Measurements from ENCODE around the gene TMEM272.

TMEM272 gene

GRCh38 chr13:51881296-51881695 lies 36.3 kb upstream of the TMEM272 start:
- TF ChIP-seq CTCF (IDR thresholded peaks at IDR 0.05): no peak
- H3K27ac ChIP-seq: no peak overlapping the region
- no peak overlapping the region for H3K4me3 ChIP-seq
- DNase-seq (ENCODE audit: low spot score): no peak

- Histone ChIP-seq H3K27ac (no peak overlapping the region), H3K4me3 (no peak overlapping the region)
- TF ChIP-seq CTCF (IDR thresholded peaks at IDR 0.05): no peak
- no peak for DNase-seq (ENCODE audit: low spot score)
Measured at GRCh38 chr13:51879133-51879532, 34.2 kb upstream of the TMEM272 start.

- no peak for TF ChIP-seq CTCF (IDR thresholded peaks at IDR 0.05)
- DNase-seq (ENCODE audit: low spot score): no peak
- H3K4me3 ChIP-seq: no peak overlapping the region
- no peak overlapping the region for H3K27ac ChIP-seq
Measured at GRCh38 chr13:51874651-51875050, 29.7 kb upstream of the TMEM272 start.

GRCh38 chr13:51873837-51874236 lies 28.9 kb upstream of the TMEM272 start:
- DNase-seq (ENCODE audit: low spot score): no peak
- Histone ChIP-seq H3K27ac (no peak overlapping the region), H3K4me3 (no peak overlapping the region)
- TF ChIP-seq CTCF (IDR thresholded peaks at IDR 0.05): no peak

GRCh38 chr13:51873117-51873798 lies 28.3 kb upstream of the TMEM272 start:
- no peak for TF ChIP-seq CTCF (IDR thresholded peaks at IDR 0.05)
- DNase-seq (ENCODE audit: low spot score): no peak

GRCh38 chr13:51870616-51871015 lies 25.6 kb upstream of the TMEM272 start:
- TF ChIP-seq CTCF (IDR thresholded peaks at IDR 0.05): no peak
- no peak for DNase-seq (ENCODE audit: low spot score)
- no peak overlapping the region for H3K27ac ChIP-seq

More at GRCh38 chr13:51873117-51873798, 28.3 kb upstream of the TMEM272 start:
- Histone ChIP-seq H3K27ac (no peak overlapping the region), H3K4me3 (no peak overlapping the region)

GRCh38 chr13:51869916-51870315 lies 24.9 kb upstream of the TMEM272 start:
- DNase-seq (ENCODE audit: low spot score): no peak
- Histone ChIP-seq H3K27ac (no peak overlapping the region), H3K4me3 (no peak overlapping the region)
- TF ChIP-seq CTCF (IDR thresholded peaks at IDR 0.05): no peak

More at GRCh38 chr13:51870616-51871015, 25.6 kb upstream of the TMEM272 start:
- no peak overlapping the region for H3K4me3 ChIP-seq

Data from coronary artery (tissue), 2 donors.